Activated CD4-positive, alpha-beta memory T cell treated with anti-CD3 and anti-CD28 coated beads for 36 hours (primary cell): ENCODE measurements around the gene FAM236C. TPM values are rescaled to one million over a fixed set of nuclear protein-coding genes. Genes with fewer than 3 reads are reported as not detected.
"Not testable (repeated sequence)": the region's sequence is repeated elsewhere in the genome, so short reads cannot be mapped to it uniquely, and the experiment has no call there.

ENCODE experiments used
- CTCF ChIA-PET: fragments of 350-600 bp; sonication (Branson Sonifier 250); formaldehyde crosslinking; loops from one replicate; lab custom pipeline; 2021; ENCODE audit warnings: antibody characterized with exemption, inconsistent platforms; lab: Charles Lee
- POLR2A ChIA-PET: fragments of 350-600 bp; sonication (Branson Sonifier 250); formaldehyde crosslinking; loops from one replicate; lab custom pipeline; 2021; ENCODE audit warnings: antibody characterized with exemption; lab: Charles Lee
- DNase-seq: peaks from one replicate; pipeline ENCODE4 v3.0.0-alpha.2; 2020
- H3K27ac Mint-ChIP-seq: one replicate; pipeline ENCODE4 v1.8.0; 2021; ENCODE audit warnings: mixed read lengths
- H3K27me3 Mint-ChIP-seq: one replicate; pipeline ENCODE4 v1.8.0; 2021; ENCODE audit warnings: mixed read lengths
- H3K36me3 Mint-ChIP-seq: one replicate; pipeline ENCODE4 v1.8.0; 2021; ENCODE audit warnings: mixed read lengths
- H3K4me1 Mint-ChIP-seq: one replicate; pipeline ENCODE4 v1.8.0; 2021; ENCODE audit warnings: low read depth, mixed read lengths
- H3K4me3 Mint-ChIP-seq: one replicate; pipeline ENCODE4 v1.8.0; 2021; ENCODE audit warnings: mild to moderate bottlenecking, mixed read lengths
- H3K9me3 Mint-ChIP-seq: one replicate; pipeline ENCODE4 v1.8.0; 2021; ENCODE audit warnings: mixed read lengths
- intact Hi-C: fragments of 100-400 bp; cut with micrococcal nuclease; formaldehyde crosslinking; loops from one replicate; pipeline ENCODE4 v1.15.1; 2023
- total RNA-seq, 2 experiments: library from RNA; stranded (reverse); gene quantifications; one replicate each; pipeline ENCODE4 v1.2.3, GENCODE V29; 2021

Gene FAM236C
- not detected for total RNA-seq

- DNase-seq, H3K9me3 Mint-ChIP-seq, intact Hi-C loops: not testable (repeated sequence)
Observed at GRCh38 chrX:72912315-72912714, at the start of gene FAM236C. FAM236C (plus strand) TSS chrX:72912615; CDS start chrX:72912715, 100 bp downstream.

GRCh38 chrX:72882898-72883297, 29.5 kb upstream of the FAM236C start:
- H3K4me3 Mint-ChIP-seq, DNase-seq, H3K27me3 Mint-ChIP-seq, CTCF ChIA-PET, H3K9me3 Mint-ChIP-seq, POLR2A ChIA-PET, H3K36me3 Mint-ChIP-seq, H3K27ac Mint-ChIP-seq, intact Hi-C loops, H3K4me1 Mint-ChIP-seq: not testable (repeated sequence)

More at GRCh38 chrX:72912315-72912714, at the start of gene FAM236C:
- H3K4me1 Mint-ChIP-seq, POLR2A ChIA-PET, H3K36me3 Mint-ChIP-seq, H3K4me3 Mint-ChIP-seq, CTCF ChIA-PET, H3K27ac Mint-ChIP-seq, H3K27me3 Mint-ChIP-seq: not testable (repeated sequence)

GRCh38 chrX:72889740-72890139, 22.7 kb upstream of the FAM236C start:
- intact Hi-C loops, POLR2A ChIA-PET: not testable (repeated sequence)

GRCh38 chrX:72916096-72916495, 3.7 kb downstream of the FAM236C start:
- DNase-seq, CTCF ChIA-PET, H3K27me3 Mint-ChIP-seq, H3K36me3 Mint-ChIP-seq, H3K4me1 Mint-ChIP-seq, H3K4me3 Mint-ChIP-seq, intact Hi-C loops, POLR2A ChIA-PET, H3K9me3 Mint-ChIP-seq, H3K27ac Mint-ChIP-seq: not testable (repeated sequence)

More at GRCh38 chrX:72889740-72890139, 22.7 kb upstream of the FAM236C start:
- H3K4me3 Mint-ChIP-seq, H3K9me3 Mint-ChIP-seq, H3K36me3 Mint-ChIP-seq, H3K27me3 Mint-ChIP-seq, CTCF ChIA-PET, DNase-seq, H3K27ac Mint-ChIP-seq, H3K4me1 Mint-ChIP-seq: not testable (repeated sequence)

- CTCF ChIA-PET, H3K4me1 Mint-ChIP-seq, POLR2A ChIA-PET, H3K4me3 Mint-ChIP-seq, H3K27me3 Mint-ChIP-seq, DNase-seq, H3K27ac Mint-ChIP-seq, intact Hi-C loops, H3K9me3 Mint-ChIP-seq, H3K36me3 Mint-ChIP-seq: not testable (repeated sequence)
Observed at GRCh38 chrX:72932283-72932682, 19.9 kb downstream of the FAM236C start.

GRCh38 chrX:72936455-72936854, 24.0 kb downstream of the FAM236C start:
- CTCF ChIA-PET, POLR2A ChIA-PET, H3K27me3 Mint-ChIP-seq, intact Hi-C loops, DNase-seq, H3K36me3 Mint-ChIP-seq, H3K4me3 Mint-ChIP-seq, H3K27ac Mint-ChIP-seq, H3K4me1 Mint-ChIP-seq, H3K9me3 Mint-ChIP-seq: not testable (repeated sequence)

GRCh38 chrX:72936882-72937455, 24.6 kb downstream of the FAM236C start:
- H3K27ac Mint-ChIP-seq, H3K4me1 Mint-ChIP-seq, DNase-seq, H3K4me3 Mint-ChIP-seq, H3K36me3 Mint-ChIP-seq, CTCF ChIA-PET, intact Hi-C loops, POLR2A ChIA-PET, H3K9me3 Mint-ChIP-seq, H3K27me3 Mint-ChIP-seq: not testable (repeated sequence)

- DNase-seq, CTCF ChIA-PET, H3K4me3 Mint-ChIP-seq, H3K9me3 Mint-ChIP-seq, H3K27me3 Mint-ChIP-seq, intact Hi-C loops, POLR2A ChIA-PET, H3K36me3 Mint-ChIP-seq, H3K4me1 Mint-ChIP-seq, H3K27ac Mint-ChIP-seq: not testable (repeated sequence)
Observed at GRCh38 chrX:72937906-72938305, 25.5 kb downstream of the FAM236C start, which contains the start of gene FAM236A. FAM236A (plus strand) TSS chrX:72938206; CDS start chrX:72938263, 57 bp downstream.

- H3K27ac Mint-ChIP-seq, H3K36me3 Mint-ChIP-seq, DNase-seq, CTCF ChIA-PET, H3K27me3 Mint-ChIP-seq, POLR2A ChIA-PET, H3K4me3 Mint-ChIP-seq, H3K9me3 Mint-ChIP-seq, H3K4me1 Mint-ChIP-seq, intact Hi-C loops: not testable (repeated sequence)
Observed at GRCh38 chrX:72942272-72942671, 29.9 kb downstream of the FAM236C start.

GRCh38 chrX:72943035-72943818, 30.8 kb downstream of the FAM236C start:
- H3K4me1 Mint-ChIP-seq = not testable (repeated sequence)

GRCh38 chrX:72943819-72944169, 31.4 kb downstream of the FAM236C start, which contains the start of gene DMRTC1:
DMRTC1 (minus strand) TSS chrX:72943837; CDS start chrX:72875694, 68,143 bp downstream.
- H3K27ac Mint-ChIP-seq, DNase-seq, POLR2A ChIA-PET, intact Hi-C loops, H3K4me3 Mint-ChIP-seq, H3K4me1 Mint-ChIP-seq, H3K9me3 Mint-ChIP-seq, CTCF ChIA-PET, H3K27me3 Mint-ChIP-seq, H3K36me3 Mint-ChIP-seq: not testable (repeated sequence)

More at GRCh38 chrX:72943035-72943818, 30.8 kb downstream of the FAM236C start:
- H3K9me3 Mint-ChIP-seq, POLR2A ChIA-PET, H3K27me3 Mint-ChIP-seq, H3K4me3 Mint-ChIP-seq, DNase-seq, CTCF ChIA-PET, H3K36me3 Mint-ChIP-seq, H3K27ac Mint-ChIP-seq, intact Hi-C loops: not testable (repeated sequence)

- H3K9me3 Mint-ChIP-seq, POLR2A ChIA-PET, H3K4me3 Mint-ChIP-seq, H3K27me3 Mint-ChIP-seq, intact Hi-C loops, H3K27ac Mint-ChIP-seq, H3K4me1 Mint-ChIP-seq, CTCF ChIA-PET, H3K36me3 Mint-ChIP-seq, DNase-seq: not testable (repeated sequence)
Observed at GRCh38 chrX:72959971-72960370, 47.6 kb downstream of the FAM236C start.
